ENCODE results near the gene C2orf68.

The C2orf68 gene, protein sequence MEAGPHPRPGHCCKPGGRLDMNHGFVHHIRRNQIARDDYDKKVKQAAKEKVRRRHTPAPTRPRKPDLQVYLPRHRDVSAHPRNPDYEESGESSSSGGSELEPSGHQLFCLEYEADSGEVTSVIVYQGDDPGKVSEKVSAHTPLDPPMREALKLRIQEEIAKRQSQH

GRCh38 chr2:85611705-85612587, at the start of gene C2orf68:
Gene C2orf68 (minus strand): TSS chr2:85612066. CDS start chr2:85611984, 82 bp downstream.
- TF ChIP-seq, protein P1, sequence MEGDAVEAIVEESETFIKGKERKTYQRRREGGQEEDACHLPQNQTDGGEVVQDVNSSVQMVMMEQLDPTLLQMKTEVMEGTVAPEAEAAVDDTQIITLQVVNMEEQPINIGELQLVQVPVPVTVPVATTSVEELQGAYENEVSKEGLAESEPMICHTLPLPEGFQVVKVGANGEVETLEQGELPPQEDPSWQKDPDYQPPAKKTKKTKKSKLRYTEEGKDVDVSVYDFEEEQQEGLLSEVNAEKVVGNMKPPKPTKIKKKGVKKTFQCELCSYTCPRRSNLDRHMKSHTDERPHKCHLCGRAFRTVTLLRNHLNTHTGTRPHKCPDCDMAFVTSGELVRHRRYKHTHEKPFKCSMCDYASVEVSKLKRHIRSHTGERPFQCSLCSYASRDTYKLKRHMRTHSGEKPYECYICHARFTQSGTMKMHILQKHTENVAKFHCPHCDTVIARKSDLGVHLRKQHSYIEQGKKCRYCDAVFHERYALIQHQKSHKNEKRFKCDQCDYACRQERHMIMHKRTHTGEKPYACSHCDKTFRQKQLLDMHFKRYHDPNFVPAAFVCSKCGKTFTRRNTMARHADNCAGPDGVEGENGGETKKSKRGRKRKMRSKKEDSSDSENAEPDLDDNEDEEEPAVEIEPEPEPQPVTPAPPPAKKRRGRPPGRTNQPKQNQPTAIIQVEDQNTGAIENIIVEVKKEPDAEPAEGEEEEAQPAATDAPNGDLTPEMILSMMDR (IDR thresholded peaks at IDR 0.05): no peak

DNA sequence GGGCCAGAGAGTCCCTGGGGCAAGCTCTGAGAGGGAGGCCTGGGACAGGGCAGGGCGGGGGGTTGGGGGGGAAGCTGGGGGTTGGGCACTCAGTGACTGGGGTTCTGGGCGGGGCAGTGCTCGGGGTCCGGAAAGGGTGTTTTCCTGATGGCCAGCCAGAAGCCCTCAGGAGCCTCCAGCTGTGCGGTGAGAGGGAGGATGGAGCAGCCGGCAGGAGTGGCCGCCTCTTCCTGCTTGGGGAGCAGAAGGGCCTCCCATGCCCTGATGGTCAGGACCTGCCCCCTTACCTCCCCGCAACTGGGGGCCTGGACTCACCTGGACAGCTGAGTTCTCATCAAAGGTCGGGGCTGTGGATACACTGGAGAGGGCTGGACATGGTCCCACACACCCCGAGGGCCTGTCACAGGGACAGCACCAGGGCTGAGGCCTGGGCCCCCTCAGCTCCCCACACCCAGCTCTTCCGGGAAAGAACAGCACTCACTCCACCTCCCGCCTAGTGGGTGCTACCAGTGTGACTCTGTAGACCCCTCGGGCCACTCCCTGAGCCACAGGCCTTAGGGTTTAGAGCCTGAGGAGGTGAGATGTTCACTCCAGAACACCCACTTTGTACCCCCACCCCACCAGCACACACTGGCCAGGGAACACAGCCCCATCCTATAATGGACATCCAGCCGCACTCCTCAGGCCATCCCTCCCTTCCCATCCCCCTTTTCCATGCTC, 49.4 kb upstream of the C2orf68 start:
- TF ChIP-seq, protein P1 (IDR thresholded peaks at IDR 0.05): no peak

DNA sequence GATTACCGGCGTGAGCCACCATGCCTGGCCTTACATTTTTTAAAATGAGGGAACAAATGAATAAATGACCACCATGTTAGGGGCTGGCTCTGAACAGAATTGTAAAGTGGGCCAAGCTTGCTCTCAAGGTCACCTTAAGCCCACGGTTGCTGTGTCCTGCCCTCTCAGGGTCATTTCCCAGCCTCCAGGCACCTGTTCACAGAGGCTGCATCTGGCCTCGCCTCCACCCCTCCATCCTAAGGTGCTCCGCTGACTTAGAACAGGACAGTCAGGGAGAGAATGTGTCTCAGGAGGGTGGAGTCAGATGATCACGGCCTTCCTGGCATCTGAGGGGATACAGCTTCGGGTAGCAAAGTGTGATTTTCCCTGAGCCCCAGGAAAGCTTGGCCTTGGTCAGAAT, 48.9 kb upstream of the C2orf68 start:
- TF ChIP-seq, protein P1 (IDR thresholded peaks at IDR 0.05): no peak

DNA sequence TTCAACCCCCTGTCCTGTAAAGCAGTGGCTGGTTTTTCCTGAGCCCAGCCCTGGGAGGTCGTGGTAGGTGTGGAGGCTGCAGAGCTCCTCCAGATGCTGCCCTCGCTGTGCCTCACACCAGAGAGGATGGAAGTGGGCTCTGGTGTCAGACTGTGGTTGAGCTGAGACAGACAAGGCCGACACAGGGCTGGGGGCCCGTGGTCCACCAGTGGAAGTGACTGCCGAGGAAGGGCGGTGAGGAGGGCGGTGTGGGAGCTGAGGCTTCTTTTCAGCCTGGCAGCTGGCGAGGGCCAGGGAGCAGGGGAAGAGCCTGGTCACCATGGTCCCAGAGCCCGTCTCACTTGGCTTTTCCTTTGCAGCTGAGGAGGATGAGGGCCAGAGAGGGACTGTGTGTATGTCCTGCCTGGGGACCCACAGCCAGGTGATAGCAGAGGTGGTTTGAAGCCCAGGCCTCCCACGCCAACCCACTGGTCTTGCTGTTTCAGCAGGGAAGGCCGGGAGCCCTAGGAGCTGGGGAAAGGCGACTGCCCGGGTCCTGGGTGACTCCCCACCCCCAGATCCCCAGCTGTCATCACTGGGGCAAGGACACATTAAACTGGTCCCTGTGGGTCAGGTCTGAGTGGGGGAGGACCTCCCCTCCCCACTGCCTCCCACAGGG, 47.6 kb upstream of the C2orf68 start:
- TF ChIP-seq, protein P1 (IDR thresholded peaks at IDR 0.05): no peak

DNA sequence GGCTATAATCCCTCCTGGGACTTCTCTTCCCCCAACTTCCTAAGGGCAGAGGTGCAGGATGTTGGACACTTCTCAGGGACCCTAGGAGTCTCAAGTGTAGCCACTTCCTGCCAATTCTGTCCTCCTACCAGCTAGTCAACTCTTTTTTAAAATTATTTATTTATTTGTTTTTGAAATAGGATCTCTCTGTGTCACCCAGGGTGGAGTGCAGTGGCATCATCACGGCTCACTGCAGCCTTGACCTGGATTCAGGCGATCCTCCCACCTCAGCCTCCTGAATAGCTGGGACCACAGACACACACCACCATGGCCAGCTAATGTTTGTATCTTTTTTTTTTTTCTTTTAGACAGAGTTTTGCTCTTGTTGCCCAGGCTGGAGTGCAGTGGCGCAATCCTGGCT, 44.6 kb upstream of the C2orf68 start:
- TF ChIP-seq, protein P1 (IDR thresholded peaks at IDR 0.05): no peak

DNA sequence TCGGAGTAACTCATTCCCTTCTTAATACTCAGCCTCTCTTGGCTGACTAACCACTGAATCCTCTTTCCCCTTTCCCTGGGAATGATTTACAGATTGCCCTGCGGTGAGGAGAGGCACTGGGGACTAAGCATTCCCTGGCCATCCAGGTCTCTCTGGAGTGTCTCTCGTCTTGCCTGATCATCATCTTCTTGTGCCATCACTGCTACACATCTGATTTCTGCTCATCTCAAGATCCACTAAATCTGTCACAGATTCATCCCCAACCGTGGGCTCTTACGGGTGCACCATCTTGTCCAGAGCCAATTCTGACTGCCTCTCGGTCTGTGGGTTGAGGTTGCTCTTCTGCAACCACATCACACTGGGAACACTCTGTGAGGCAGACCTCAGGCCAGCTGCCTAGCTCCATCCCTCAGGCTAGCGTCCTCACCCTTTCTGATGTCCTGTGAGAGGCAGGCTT, 44.1 kb upstream of the C2orf68 start:
- TF ChIP-seq, protein P1 (IDR thresholded peaks at IDR 0.05): no peak

- TF ChIP-seq, protein P1 (IDR thresholded peaks at IDR 0.05): no peak
Measured at GRCh38 chr2:85653996-85654395, 42.1 kb upstream of the C2orf68 start.

Measured in LNCAP (cell line).